A673 (cell line): ENCODE data around the gene AURKAIP1. TPM values are rescaled to one million over a fixed set of nuclear protein-coding genes. Genes with fewer than 3 reads are reported as not detected.

Experiments used
- BruUV-seq: library from RNA; stranded (reverse); fragments of 400-500 nt; replicated peaks from 2 replicates; lab custom pipeline; 2021; lab: Mats Ljungman, UMichigan
- CTCF ChIA-PET: fragments of 300-600 bp; sonication (Branson Sonifier 250); formaldehyde crosslinking; loops from one replicate; lab custom pipeline; 2022; ENCODE audit warnings: antibody characterized with exemption; lab: Charles Lee
- POLR2A ChIA-PET: fragments of 300-600 bp; sonication (Branson Sonifier 250); formaldehyde crosslinking; loops from one replicate; lab custom pipeline; 2022; ENCODE audit warnings: antibody characterized with exemption; ENCODE audit not compliant: low non-redundant PET; lab: Charles Lee
- DNase-seq: peaks from one replicate; pipeline ENCODE4 v3.0.0-alpha.2; 2015; ENCODE audit warnings: low spot score
- H3K27ac ChIP-seq: fragments of 200-600 bp; sonication (generic); 2 replicates; pipeline ENCODE4 v1.5.1; 2016; ENCODE audit warnings: mixed run types, low read depth, mild to moderate bottlenecking, mixed read lengths, antibody characterized with exemption, low read length; ENCODE audit not compliant: poor library complexity, severe bottlenecking
- H3K27me3 ChIP-seq: fragments of 200-600 bp; sonication (generic); replicated peaks from 2 replicates; pipeline ENCODE4 v1.6.1; 2017; ENCODE audit warnings: mixed run types, low read depth, mild to moderate bottlenecking, mixed read lengths, antibody characterized with exemption, low read length; ENCODE audit not compliant: insufficient read depth, poor library complexity
- H3K36me3 ChIP-seq: fragments of 200-600 bp; sonication (generic); 2 replicates; pipeline ENCODE4 v1.6.1; 2016; ENCODE audit warnings: mixed run types, mild to moderate bottlenecking, mixed read lengths, antibody characterized with exemption, low read length; ENCODE audit not compliant: insufficient read depth, poor library complexity, severe bottlenecking
- H3K4me1 ChIP-seq: fragments of 200-600 bp; sonication (generic); 2 replicates; pipeline ENCODE4 v1.6.1; 2017; ENCODE audit warnings: mixed run types, mild to moderate bottlenecking, mixed read lengths, antibody characterized with exemption, low read length; ENCODE audit not compliant: insufficient read depth, poor library complexity, severe bottlenecking
- H3K4me3 ChIP-seq: fragments of 200-600 bp; sonication (generic); 2 replicates; pipeline ENCODE4 v1.5.1; 2016; ENCODE audit warnings: low read depth, mixed run types, mild to moderate bottlenecking, mixed read lengths, low read length; ENCODE audit not compliant: poor library complexity, severe bottlenecking
- H3K9me3 ChIP-seq: fragments of 200-600 bp; sonication (generic); 2 replicates; pipeline ENCODE4 v1.6.1; 2016; ENCODE audit warnings: mixed run types, low read depth, mild to moderate bottlenecking, mixed read lengths, antibody characterized with exemption, low read length; ENCODE audit not compliant: poor library complexity, severe bottlenecking
- EZH2 ChIP-seq: fragments of 200-600 bp; sonication (generic); IDR thresholded peaks from 2 replicates; pipeline ENCODE4 v1.6.1; 2017; ENCODE audit warnings: borderline replicate concordance, low read depth, mild to moderate bottlenecking, mixed read lengths, antibody characterized with exemption, low read length; ENCODE audit not compliant: poor library complexity, severe bottlenecking
- intact Hi-C: fragments of 100-400 bp; cut with micrococcal nuclease; formaldehyde crosslinking; loops from one replicate; pipeline ENCODE4 v1.10.0; 2022; ENCODE audit not compliant: unreplicated experiment
- total RNA-seq: library from RNA; stranded (reverse); gene quantifications from 2 replicates; pipeline ENCODE4 v1.2.3, GENCODE V29; 2021
- TF ChIP-seq, protein P1 (sequence below): fragments of 300-800, 200-600 bp; sonication (generic); conservative IDR thresholded peaks from 2 replicates; pipeline ENCODE4 v1.5.1; 2017; ENCODE audit warnings: low read depth, mild to moderate bottlenecking, antibody characterized with exemption, low read length, moderate library complexity, mixed read lengths

The AURKAIP1 gene
- total RNA-seq, 1 experiment from 2014 or later, result 172 TPM

DNA sequence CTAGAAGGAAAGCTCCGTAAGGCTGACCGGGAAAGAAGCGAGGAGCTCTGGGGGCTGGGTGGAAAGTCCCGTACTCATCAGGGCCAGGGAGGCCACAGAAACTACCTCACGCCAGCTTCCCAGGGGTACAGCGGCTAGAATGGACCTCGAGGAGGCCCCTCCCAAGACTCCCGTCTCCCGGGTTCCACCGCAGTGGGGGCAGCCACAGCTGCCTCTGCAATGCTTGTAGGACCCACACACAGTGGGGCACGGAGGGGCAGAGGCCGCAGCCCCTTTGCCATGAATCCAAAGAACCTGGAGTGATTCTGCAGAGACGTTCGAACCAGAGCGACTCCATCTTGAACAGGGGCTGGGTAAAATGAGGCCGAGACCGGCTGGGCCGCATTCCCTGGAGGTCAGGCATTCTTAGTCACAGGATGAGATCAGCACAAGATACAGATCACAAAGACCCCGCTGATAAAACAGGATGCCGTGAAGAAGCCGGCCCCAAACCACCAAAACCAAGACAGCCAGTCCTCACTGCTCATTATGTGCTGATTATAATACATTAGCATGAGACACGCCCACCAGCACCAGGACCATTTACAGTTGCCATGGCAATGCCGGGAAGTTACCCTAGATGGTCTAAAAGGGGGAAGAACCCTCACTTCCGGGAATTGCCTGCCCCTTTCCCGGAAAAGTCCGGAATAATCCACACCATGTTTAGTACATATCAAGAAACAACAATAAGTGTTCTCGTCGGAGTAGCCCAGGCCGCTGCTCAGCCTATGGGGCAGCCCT is 47.6 kb upstream of the AURKAIP1 start:
- Histone ChIP-seq H3K4me1 (no peaks in the 10 kb centered on the region), H3K9me3 (no peaks in the 10 kb centered on the region), H3K36me3 (no peaks in the 10 kb centered on the region), H3K4me3 (no peak overlapping the region), H3K27ac (no peak overlapping the region), H3K27me3 (no peaks in the 10 kb centered on the region)
- TF ChIP-seq EZH2, result no peak
- TF ChIP-seq, protein P1, sequence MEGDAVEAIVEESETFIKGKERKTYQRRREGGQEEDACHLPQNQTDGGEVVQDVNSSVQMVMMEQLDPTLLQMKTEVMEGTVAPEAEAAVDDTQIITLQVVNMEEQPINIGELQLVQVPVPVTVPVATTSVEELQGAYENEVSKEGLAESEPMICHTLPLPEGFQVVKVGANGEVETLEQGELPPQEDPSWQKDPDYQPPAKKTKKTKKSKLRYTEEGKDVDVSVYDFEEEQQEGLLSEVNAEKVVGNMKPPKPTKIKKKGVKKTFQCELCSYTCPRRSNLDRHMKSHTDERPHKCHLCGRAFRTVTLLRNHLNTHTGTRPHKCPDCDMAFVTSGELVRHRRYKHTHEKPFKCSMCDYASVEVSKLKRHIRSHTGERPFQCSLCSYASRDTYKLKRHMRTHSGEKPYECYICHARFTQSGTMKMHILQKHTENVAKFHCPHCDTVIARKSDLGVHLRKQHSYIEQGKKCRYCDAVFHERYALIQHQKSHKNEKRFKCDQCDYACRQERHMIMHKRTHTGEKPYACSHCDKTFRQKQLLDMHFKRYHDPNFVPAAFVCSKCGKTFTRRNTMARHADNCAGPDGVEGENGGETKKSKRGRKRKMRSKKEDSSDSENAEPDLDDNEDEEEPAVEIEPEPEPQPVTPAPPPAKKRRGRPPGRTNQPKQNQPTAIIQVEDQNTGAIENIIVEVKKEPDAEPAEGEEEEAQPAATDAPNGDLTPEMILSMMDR, result no peak
- BruUV-seq, result no TSS peak
- DNase-seq, result no peak
- ChIA-PET CTCF (interaction anchor here (0.5 to 0.6 kb wide), 2 partner anchors 150 to 486 kb away, joined by 3 to 6 read pairs; no protein-coding TSS in a partner anchor), POLR2A (no interaction called here)
- intact Hi-C loops, result no loop called here

DNA sequence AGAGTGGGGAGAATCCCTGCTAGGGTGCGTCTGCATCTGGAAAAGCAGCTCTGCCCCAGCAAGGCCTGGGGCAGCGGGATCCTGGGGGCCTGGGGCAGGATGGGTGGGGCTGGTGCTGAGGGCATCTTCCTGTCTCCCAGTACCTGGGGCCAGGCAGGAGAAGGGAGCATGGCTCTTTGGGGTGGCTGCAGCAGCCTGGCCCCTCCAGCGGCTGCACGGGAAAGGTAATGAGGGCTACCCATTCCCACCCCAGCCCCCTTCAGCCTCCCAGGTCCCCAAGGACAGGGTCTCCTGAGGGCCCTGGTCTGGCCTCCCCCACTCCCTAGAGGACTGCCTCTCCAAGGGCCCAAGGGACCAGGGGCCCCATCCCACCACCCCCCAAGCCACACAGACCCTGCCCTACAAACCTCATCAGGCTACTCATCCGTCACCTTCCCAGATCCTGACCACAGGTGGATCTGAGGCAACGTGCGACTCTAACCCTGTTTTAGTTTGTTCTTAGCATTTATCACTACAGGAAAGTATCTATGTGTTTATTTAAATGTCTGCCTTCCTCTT is 47.0 kb upstream of the AURKAIP1 start:
- H3K9me3 ChIP-seq, result no peaks in the 10 kb centered on the region
- POLR2A ChIA-PET, result no interaction called here
- H3K27me3 ChIP-seq, result no peaks in the 10 kb centered on the region
- H3K36me3 ChIP-seq, result no peaks in the 10 kb centered on the region
- no peak overlapping the region for H3K27ac ChIP-seq
- no peak for DNase-seq
- TF ChIP-seq, protein P1, result no peak
- no peak for TF ChIP-seq EZH2
- BruUV-seq, result no TSS peak
- H3K4me1 ChIP-seq, result no peaks in the 10 kb centered on the region
- H3K4me3 ChIP-seq, result no peak overlapping the region
- intact Hi-C loops, result no loop called here
- CTCF ChIA-PET, result interaction anchor here (0.5 to 0.6 kb wide), 2 partner anchors 151 to 487 kb away, joined by 3 to 6 read pairs; no protein-coding TSS in a partner anchor

DNA sequence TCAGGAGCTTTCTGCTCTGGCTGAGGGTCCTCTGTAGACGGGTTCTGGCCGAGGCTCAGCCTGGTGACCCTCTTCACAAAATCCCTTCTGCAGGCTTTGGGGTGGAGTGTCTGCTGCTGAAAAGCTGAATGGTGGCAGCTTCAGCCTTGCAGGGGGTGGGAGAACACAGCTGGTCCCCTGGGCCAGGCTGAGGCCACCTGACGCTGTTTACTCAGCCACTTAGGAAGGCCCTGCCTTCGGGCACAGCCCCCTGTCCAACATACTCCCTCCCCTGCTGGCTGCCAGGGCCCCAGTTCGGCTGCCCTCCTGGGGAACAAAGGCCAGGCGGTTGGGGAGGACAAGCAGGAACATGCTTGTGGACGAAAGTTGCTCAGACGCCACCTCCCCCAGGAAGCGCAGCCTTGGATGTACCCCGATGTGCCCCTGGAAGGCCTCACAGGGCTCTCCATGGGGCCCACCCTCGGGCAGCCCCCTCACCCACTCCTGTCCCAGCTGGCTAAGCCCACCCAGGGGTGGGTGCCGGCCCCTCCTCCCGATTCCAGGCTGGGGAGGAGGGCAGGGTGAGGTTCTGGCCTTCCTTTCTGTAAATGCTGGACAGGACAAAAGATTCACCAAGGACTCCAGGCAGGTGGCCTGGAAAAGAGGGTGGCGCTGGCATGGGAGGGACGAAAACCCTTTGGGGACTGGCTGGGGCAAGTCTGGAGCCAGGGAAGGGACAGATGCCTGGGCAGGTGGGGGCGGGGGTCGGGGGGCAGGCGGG is 46.3 kb upstream of the AURKAIP1 start, which contains the start of gene ANKRD65:
Gene ANKRD65, minus strand, starts transcription at position 130 of the 760 bp plus-strand sequence. CDS start 271 bp downstream, outside the sequence.
- Histone ChIP-seq H3K9me3 (no peaks in the 10 kb centered on the region), H3K36me3 (no peaks in the 10 kb centered on the region), H3K4me3 (no peak within 1 kb of the TSS), H3K27me3 (no peaks in the 10 kb centered on the region), H3K4me1 (no peaks in the 10 kb centered on the region), H3K27ac (no peak within 1 kb of the TSS)
- TF ChIP-seq EZH2, result no peak
- TF ChIP-seq, protein P1, result no peak
- CTCF ChIA-PET, result interaction anchor here (0.7 kb wide), 1 partner anchor 49 kb away, joined by 9 read pairs; no protein-coding TSS in a partner anchor
- BruUV-seq, result no TSS peak
- intact Hi-C loops, result no loop called here
- DNase-seq, result no peak
- POLR2A ChIA-PET, result no interaction called here
